Measurements from ENCODE around the gene AP2M1. TPM values are rescaled to one million over a fixed set of nuclear protein-coding genes. Genes with fewer than 3 reads are reported as not detected.

Gene AP2M1
- total RNA-seq, 4 donors from 2014 or later: 153 to 318 (median 182) TPM

DNA sequence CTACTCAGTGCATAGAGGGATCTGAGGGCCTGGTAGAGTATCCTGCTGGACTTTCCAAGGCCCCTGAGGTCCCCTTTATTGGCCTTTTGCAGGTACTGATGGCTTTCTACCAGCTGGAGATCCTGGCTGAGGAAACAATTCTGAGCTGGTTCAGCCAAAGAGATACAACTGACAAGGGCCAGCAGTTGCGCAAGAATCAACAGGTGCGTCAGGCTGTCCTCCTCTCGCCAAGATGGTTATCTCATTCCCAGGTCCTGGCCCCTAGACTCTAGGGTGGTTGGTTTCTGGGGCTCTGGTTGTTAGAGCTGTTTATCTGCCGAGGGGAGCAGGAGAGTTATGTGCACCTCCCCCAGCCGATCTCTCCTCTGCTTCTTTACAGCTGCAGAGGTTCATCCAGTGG is 30.1 kb upstream of the AP2M1 start:
- H3K27ac ChIP-seq: no peak overlapping the region
- peaks cover 0 to 51% (median 14%) of the 10 kb centered on the region in 4 donors for H3K36me3 ChIP-seq
- DNase-seq: no peak

DNA sequence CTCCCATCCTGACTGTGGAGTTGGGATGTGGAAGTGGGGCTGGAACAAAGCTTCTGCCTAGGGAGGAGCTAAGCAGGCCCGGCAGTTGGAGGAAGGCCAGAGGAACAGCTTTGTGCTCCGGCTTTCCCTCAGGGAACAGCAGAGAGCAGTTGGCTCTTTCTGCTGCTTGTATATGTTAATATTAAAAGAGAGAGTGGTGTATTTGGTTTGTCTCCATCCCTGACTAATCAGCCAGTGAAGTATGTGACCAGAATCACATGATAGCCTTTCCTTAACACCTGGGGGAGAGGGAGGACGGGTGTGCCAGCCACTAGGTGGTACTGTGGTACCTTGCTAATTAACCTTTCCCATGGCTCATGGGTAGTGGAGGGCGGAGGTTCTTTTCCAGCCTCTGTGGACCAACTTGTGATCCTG is 29.5 kb upstream of the AP2M1 start:
- H3K27me3 ChIP-seq: no peaks in the 10 kb centered on the region
- DNase-seq: peak; percentile 66
- peaks cover 0 to 12% (median 0%) of the 10 kb centered on the region in 4 donors for H3K4me1 ChIP-seq
- peaks cover 0 to 50% (median 13%) of the 10 kb centered on the region in 4 donors for H3K36me3 ChIP-seq
- in situ Hi-C loops (cut with MboI; ENCODE audit: low pct_ligation_motif_present in 1 of 4, low pct_unique_long_range_greater_than_20kb in 1 of 4, low sequenced_read_pairs in 3 of 4) (loop anchor here in 2 of 4 donors (25.0 kb wide), 2 partner anchors 92 to 258 kb away; partner anchors contain the start of genes ALG3 (in 1 of the 2), EEF1AKMT4 (in 1 of the 2), PARL (in 1 of the 2) and VWA5B2 (in 1 of the 2)), intact Hi-C loops (cut with DNase I; ENCODE audit: low total_unique reads) (loop anchor here (10.0 kb wide), 1 partner anchor 90 kb away; no protein-coding TSS in a partner anchor)
- peak overlapping the region in 1 of 4 donors; percentile 26 for H3K27ac ChIP-seq
- no peaks in the 10 kb centered on the region for H3K9me3 ChIP-seq
- WGBS, 2 donors (ENCODE audit: low coverage in 1 of 2): 0 to 40% methylated on average over 1 to 4 of the region's 4 CpGs
- no peak overlapping the region for H3K4me3 ChIP-seq
- TF ChIP-seq POLR2AphosphoS5 (IDR thresholded peaks at IDR 0.05) (peak in 1 of 3 donors; percentile 5), POLR2A (IDR thresholded peaks at IDR 0.05) (no peak), EP300 (IDR thresholded peaks at IDR 0.05; ENCODE audit: low read depth) (no peak)
- TF ChIP-seq, protein P1, sequence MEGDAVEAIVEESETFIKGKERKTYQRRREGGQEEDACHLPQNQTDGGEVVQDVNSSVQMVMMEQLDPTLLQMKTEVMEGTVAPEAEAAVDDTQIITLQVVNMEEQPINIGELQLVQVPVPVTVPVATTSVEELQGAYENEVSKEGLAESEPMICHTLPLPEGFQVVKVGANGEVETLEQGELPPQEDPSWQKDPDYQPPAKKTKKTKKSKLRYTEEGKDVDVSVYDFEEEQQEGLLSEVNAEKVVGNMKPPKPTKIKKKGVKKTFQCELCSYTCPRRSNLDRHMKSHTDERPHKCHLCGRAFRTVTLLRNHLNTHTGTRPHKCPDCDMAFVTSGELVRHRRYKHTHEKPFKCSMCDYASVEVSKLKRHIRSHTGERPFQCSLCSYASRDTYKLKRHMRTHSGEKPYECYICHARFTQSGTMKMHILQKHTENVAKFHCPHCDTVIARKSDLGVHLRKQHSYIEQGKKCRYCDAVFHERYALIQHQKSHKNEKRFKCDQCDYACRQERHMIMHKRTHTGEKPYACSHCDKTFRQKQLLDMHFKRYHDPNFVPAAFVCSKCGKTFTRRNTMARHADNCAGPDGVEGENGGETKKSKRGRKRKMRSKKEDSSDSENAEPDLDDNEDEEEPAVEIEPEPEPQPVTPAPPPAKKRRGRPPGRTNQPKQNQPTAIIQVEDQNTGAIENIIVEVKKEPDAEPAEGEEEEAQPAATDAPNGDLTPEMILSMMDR (IDR thresholded peaks at IDR 0.05): peak; percentile 40 to 58 (median 48)

More for the DNA sequence above, 30.1 kb upstream of the AP2M1 start:
- Histone ChIP-seq H3K27me3 (no peaks in the 10 kb centered on the region), H3K9me3 (no peaks in the 10 kb centered on the region), H3K4me3 (no peak overlapping the region), H3K4me1 (peaks cover 0 to 12% (median 0%) of the 10 kb centered on the region in 4 donors)
- TF ChIP-seq, protein P1 (IDR thresholded peaks at IDR 0.05): no peak
- TF ChIP-seq EP300 (IDR thresholded peaks at IDR 0.05; ENCODE audit: low read depth) (no peak), POLR2AphosphoS5 (IDR thresholded peaks at IDR 0.05) (no peak), POLR2A (IDR thresholded peaks at IDR 0.05) (no peak)
- WGBS, 2 donors (ENCODE audit: low coverage in 1 of 2): 73% methylated on average over 5 of the region's 5 CpGs; no CpG with 5 or more reads in 1 of the 2 donors
- intact Hi-C loops (cut with DNase I; ENCODE audit: low total_unique reads) (loop anchor here (10.0 kb wide), 1 partner anchor 90 kb away; no protein-coding TSS in a partner anchor), in situ Hi-C loops (cut with MboI; ENCODE audit: low pct_ligation_motif_present in 1 of 4, low pct_unique_long_range_greater_than_20kb in 1 of 4, low sequenced_read_pairs in 3 of 4) (loop anchor here in 2 of 4 donors (25.0 kb wide), 2 partner anchors 93 to 257 kb away; partner anchors contain the start of genes ALG3 (in 1 of the 2), EEF1AKMT4 (in 1 of the 2), PARL (in 1 of the 2) and VWA5B2 (in 1 of the 2))

DNA sequence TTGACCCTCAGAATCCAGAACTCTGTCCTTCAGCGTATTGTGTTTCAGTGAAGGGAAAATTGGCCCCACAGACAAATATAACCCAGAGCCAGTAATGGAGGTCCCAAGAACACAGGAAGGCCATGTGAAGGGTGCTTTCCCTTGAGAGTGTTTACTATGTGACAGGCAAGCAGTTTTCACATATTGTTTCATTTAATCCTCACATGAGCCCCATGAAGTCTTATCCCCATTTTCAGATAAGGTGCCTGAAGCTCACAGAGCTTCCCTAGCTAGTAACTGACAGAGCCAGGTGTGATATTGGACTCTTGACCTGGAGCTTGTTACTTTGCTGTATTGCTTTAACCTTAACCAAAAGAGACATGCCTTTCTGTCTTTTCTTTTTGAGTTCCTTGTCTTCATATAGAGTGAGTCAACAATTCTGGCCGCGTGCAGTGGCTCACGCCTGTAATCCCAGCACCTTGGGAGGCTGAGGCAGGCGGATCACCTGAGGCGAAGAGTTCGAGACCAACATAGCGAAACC is 28.8 kb upstream of the AP2M1 start:
- H3K27ac ChIP-seq: peak overlapping the region in 1 of 4 donors; percentile 26
- TF ChIP-seq EP300 (IDR thresholded peaks at IDR 0.05; ENCODE audit: low read depth): no peak
- TF ChIP-seq POLR2AphosphoS5 (IDR thresholded peaks at IDR 0.05): no peak
- TF ChIP-seq, protein P1 (IDR thresholded peaks at IDR 0.05): no peak
- TF ChIP-seq POLR2A (IDR thresholded peaks at IDR 0.05): no peak
- no peaks in the 10 kb centered on the region for H3K9me3 ChIP-seq
- peaks cover 0 to 12% (median 0%) of the 10 kb centered on the region in 4 donors for H3K4me1 ChIP-seq
- in situ Hi-C loops (cut with MboI; ENCODE audit: low pct_ligation_motif_present in 1 of 4, low pct_unique_long_range_greater_than_20kb in 1 of 4, low sequenced_read_pairs in 3 of 4) (loop anchor here in 2 of 4 donors (25.0 kb wide), 2 partner anchors 91 to 259 kb away; partner anchors contain the start of genes ALG3 (in 1 of the 2), EEF1AKMT4 (in 1 of the 2), PARL (in 1 of the 2) and VWA5B2 (in 1 of the 2)), intact Hi-C loops (cut with DNase I; ENCODE audit: low total_unique reads) (loop anchor here (10.0 kb wide), 1 partner anchor 89 kb away; no protein-coding TSS in a partner anchor)
- whole genome bisulfite sequencing, 2 donors (ENCODE audit: low coverage in 1 of 2): 77 to 79% methylated on average over 6 to 8 of the region's 8 CpGs
- no peak for DNase-seq
- peaks cover 0 to 43% (median 12%) of the 10 kb centered on the region in 4 donors for H3K36me3 ChIP-seq
- no peaks in the 10 kb centered on the region for H3K27me3 ChIP-seq
- H3K4me3 ChIP-seq: no peak overlapping the region

DNA sequence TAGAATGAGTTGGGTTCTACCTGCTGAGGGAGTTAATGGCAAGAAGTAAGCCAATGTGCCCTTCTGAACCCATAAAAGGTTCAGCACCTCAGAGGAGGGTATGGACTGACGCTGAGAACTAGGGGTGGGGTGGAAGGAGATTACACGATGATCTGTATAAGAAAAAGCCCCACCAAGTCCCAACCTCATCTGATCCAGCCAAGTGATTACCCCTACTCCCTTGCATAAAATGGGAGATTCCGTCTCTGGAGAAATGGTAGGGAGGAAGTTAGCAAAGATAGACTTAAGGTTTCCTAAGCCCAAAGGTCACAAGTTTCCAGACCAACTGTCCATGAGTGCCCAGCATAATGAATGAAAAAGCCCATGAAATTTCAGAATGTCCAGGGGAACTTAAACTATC is 26.6 kb upstream of the AP2M1 start:
- Histone ChIP-seq H3K4me3 (no peak overlapping the region), H3K9me3 (no peaks in the 10 kb centered on the region), H3K27me3 (no peaks in the 10 kb centered on the region), H3K27ac (no peak overlapping the region), H3K36me3 (peaks cover 0 to 22% (median 7%) of the 10 kb centered on the region in 4 donors), H3K4me1 (peaks cover 0 to 12% (median 0%) of the 10 kb centered on the region in 4 donors)
- intact Hi-C loops (cut with DNase I; ENCODE audit: low total_unique reads) (loop anchor here (10.0 kb wide), 1 partner anchor 87 kb away; no protein-coding TSS in a partner anchor), in situ Hi-C loops (cut with MboI; ENCODE audit: low pct_ligation_motif_present in 1 of 4, low pct_unique_long_range_greater_than_20kb in 1 of 4, low sequenced_read_pairs in 3 of 4) (loop anchor here in 2 of 4 donors (25.0 kb wide), 2 partner anchors 89 to 261 kb away; partner anchors contain the start of genes ALG3 (in 1 of the 2), EEF1AKMT4 (in 1 of the 2), PARL (in 1 of the 2) and VWA5B2 (in 1 of the 2))
- DNase-seq: no peak
- 64 to 83% methylated on average over 3 of the region's 3 CpGs for WGBS, 2 donors (ENCODE audit: low coverage in 1 of 2)
- TF ChIP-seq, protein P1 (IDR thresholded peaks at IDR 0.05): no peak
- no peak for TF ChIP-seq POLR2AphosphoS5 (IDR thresholded peaks at IDR 0.05)
- TF ChIP-seq POLR2A (IDR thresholded peaks at IDR 0.05): no peak
- no peak for TF ChIP-seq EP300 (IDR thresholded peaks at IDR 0.05; ENCODE audit: low read depth)
